Stimulated activated CD4-positive, alpha-beta T cell treated with anti-CD3 and anti-CD28 coated beads, Interleukin-2, amount 100 ng/mL, for 48 hours (primary cell): ENCODE measurements around the gene CAMTA1.

Experiments
- DNase-seq, 2 donors: peaks; one replicate each; pipeline ENCODE4 v3.0.0-alpha.2; 2020

CAMTA1 gene

GRCh38 chr1:7473223-7474142 is 688.2 kb downstream of the CAMTA1 start:
- DNase-seq, result no peak

GRCh38 chr1:7474143-7474490 is 688.9 kb downstream of the CAMTA1 start:
- no peak for DNase-seq

GRCh38 chr1:7474786-7475502 is 689.7 kb downstream of the CAMTA1 start:
- no peak for DNase-seq

- DNase-seq, result no peak
Observed at GRCh38 chr1:7475691-7476090, 690.4 kb downstream of the CAMTA1 start.

GRCh38 chr1:7476402-7476801 is 691.1 kb downstream of the CAMTA1 start:
- DNase-seq, result no peak

DNA sequence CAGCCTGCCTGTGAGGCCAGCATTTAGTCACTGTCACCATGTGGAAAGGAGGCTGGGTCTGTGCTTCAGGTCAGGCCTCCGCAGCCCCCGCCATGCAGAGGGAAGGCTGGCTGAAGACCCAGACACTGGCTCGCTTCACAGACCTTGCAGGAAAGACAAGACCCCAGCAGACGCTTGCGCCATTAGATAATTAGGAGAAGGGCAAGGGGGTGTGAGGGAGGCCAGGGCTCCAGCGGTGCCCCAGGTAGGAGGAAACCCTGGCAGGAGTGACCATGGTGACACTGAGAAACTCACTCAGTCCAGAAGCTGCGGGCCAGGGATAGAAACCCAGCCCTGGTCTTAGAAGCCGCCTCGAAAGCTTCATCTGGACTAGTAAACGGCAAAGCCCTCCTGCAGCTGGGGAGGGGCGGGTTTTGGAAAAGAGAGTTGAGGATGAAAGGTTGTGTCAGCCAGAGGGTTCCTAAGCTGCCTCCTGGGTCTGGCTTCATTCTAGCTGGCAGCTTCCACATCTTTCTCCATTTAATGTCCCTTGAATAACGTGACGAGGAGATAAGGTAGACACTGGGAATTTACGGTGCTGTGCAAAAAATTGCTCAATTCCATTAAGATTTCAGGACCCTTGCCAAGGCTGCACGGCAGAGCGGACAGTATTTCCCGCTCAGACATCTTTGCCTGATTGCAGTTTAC is 691.8 kb downstream of the CAMTA1 start:
- no peak for DNase-seq

DNA sequence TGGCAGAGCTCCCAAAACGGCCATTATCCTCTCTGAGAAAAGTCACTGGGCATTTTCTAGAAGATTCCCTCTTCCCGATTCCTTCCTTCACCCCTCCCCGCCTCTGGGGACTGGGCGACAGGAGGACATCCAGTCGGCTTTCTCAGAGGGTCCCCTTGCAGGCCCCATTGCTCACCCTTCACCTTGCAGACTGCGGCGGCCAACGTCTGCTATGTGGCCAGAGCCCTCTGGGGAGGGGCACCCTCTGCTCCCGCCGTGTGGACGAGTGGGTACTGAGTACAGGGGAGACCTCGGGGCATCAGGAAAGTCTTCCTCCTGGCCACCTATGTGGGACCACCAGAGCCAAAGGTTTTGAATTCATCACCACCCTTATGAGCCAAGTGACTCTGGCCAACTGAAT is 692.3 kb downstream of the CAMTA1 start:
- DNase-seq, result no peak

GRCh38 chr1:7478142-7478790 is 693.0 kb downstream of the CAMTA1 start:
- no peak for DNase-seq

DNA sequence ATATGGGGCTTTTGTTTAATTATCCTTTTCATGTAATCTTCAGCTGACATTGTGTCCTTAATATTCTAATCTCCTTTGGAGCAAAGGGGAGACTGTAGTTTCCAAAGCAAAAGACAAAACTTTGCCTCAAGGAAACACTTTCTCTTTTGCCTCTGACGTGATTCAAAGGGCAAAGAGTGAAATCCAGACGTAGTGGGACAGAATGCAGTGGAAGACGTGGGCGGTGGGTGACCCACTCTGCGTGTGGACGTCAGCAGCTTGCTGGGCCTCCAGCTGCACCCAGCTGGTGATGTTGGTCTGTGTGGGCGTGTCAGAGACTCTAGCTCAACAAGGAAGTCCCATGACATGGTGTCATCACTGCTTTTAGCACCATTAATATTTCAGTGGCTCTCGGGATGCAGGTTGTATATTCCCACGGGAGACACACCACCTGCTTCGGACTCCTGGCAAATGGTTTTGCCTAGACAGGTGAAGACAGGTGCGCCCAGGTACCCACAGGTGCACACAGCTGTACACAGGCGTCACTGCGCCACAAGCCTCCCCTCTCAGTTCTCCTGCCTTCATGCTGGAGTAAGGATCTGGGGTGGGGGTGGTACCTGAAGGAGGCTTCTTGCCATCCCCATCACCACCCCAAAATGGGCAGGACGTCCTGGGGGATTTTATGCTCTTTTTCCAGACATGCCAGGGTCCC is 693.7 kb downstream of the CAMTA1 start:
- no peak for DNase-seq

- no peak for DNase-seq
Observed at GRCh38 chr1:7479571-7479970, 694.3 kb downstream of the CAMTA1 start.

- DNase-seq, result no peak
Observed at GRCh38 chr1:7481194-7481593, 695.9 kb downstream of the CAMTA1 start.

- DNase-seq, result no peak
Observed at GRCh38 chr1:7482077-7482476, 696.8 kb downstream of the CAMTA1 start.

DNA sequence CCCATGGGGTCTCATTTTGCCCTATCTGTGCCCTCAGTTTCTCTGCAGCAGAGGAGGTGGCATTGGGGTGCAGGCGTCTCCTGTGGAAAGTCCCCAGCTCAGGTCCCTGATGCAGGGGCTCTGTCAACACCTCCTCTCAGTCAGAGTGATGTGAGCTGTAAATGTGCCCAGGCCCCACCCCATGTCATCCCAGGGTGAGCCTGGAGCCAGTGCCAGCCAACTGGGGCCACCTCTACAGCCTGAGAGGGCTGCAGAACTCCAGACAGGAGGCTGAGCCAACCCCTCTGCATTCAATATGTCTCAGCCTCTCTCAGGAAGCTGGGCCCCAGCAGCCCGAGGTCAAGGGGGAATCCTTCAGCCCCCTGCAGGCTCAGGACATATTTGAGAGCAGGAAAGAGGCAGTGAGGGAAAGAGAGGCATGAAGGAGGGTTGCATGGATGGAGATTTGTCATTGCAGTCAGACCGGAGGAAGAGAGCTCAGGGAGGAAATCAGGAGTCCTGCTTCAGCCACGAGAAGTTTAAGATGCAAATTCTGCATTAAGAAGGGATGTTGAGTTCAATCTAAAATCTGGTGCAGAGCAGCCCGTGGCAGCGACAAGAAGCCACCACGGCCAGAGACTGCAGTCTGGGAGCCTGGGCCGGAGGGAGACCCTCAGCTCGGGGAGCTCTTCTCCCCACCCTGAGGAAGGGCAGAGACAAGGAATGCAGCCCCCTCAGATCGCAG is 697.7 kb downstream of the CAMTA1 start:
- DNase-seq, result no peak

DNA sequence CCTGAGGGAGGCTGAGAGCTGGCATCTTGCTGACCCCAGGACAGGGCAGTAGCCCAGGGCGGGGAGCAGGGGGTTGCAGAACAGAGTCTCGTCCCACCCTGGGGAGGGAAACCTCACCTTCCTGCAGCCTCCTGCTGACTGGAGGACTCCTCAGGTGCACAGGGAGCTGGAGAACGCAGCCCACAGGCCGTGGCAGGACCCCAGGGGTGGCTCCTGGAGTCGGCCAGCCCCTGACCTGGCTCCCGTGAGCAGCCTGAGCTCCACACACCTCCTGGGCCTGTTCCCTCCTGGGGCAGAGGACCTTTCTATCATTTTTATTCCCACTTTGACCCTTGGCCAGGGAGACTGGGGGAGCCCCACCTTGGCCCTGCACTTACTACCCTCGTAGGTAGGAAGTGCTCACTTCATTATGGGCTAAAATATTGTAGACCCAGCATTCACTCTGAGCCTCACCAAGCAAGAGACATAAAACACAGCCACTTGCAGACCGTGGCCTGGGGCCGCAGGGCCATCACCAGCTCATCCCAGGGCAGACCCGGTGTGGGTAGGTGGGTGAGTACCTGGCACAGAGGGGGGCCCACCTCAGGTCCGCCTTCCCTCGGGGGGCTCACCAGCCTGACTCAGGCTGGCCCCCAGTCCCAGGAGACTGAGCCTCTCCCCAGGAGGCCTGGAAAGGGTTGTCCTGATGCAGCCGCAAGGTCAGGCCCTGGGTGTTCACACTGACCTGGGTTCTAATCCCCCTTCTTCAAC is 698.6 kb downstream of the CAMTA1 start:
- no peak for DNase-seq

DNA sequence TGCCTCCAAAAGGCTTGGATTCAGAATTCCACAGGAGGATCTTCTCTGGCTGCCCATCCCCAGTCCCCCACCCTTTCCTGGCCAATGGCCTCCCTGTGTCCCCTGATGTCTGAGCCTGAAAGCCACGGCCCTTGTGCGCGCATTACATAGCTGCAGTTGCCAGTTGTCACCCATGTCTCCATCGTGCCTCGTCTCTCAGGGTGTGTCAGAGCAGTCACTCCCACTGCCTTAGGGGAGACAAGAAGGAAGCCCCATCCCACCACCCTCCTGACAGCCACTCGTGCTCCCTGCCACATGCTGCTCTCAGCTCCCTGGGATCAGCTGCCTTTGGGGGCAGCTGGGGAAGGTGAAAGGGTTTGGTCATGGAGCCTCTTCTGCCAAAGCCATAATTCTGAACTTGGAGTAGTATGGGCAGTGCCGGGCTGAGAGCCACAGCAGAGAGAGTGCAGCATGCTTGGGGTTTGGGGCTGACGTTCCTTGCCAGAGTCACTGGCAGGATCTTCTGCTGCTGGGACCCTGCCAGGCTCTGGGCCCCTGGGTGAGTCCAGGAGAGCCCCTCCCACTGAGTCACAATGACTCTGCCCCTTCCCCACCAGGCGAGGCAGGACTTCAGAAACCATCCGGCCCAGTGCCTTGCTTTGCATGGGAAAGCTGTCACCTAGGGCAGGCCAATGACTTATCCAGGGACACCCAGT is 700.0 kb downstream of the CAMTA1 start:
- DNase-seq, result no peak

GRCh38 chr1:7485826-7486225 is 700.6 kb downstream of the CAMTA1 start:
- DNase-seq, result no peak

DNA sequence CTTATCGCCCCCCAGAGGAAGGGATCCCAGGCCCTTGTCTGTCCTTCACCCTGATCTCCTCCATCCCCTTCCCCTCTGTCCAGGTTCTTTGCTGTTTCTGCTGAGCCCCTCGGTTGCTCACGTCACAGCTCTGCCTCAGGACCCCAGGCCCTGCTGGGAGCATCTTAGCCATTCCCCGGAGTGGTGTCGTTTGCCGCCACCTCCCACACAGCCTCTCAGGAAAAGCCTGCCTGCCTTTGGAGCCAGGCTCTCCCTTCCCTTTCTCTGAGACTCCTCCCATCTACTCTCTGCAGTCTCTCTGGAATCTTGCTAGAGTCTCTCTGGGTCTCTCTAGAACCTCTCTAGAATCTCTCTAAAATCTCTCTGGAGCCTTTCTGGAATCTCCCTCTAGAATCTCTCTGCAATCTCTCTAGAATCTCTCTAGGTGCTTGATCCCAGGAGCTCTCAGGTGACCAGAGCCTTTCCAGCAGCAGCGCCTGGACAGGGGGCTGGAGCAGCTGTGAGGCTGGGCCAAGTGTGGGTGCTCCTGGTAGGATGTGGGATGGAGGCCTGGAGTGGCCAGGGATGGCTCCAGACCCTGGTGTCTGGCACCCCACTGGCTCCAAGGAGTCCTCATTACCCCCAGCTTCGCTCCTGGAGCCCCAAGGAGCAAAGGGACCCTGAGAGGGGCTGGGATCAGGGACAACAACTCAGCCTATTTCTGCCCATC is 702.7 kb downstream of the CAMTA1 start:
- DNase-seq, result no peak

GRCh38 chr1:7488475-7488842 is 703.2 kb downstream of the CAMTA1 start:
- no peak for DNase-seq

DNA sequence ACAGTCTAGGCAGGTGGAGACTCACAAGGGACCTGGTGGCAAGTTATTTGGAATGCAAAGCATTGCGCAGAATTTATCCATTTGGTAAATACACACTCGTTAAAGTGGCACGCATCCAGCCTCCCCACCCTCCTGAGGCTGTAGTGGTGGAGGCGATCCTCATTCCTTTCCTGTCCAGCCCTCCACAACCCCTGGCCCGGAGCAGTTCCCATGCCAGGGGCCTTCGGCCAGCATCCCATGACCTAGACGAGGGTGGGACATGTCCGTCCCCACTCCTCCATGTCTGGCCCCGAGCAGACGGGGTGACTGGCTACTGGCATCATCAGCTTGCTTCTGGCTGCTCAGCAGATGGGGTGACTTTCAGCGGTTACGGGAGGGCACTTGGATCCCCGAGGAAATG is 704.3 kb downstream of the CAMTA1 start:
- no peak for DNase-seq

- no peak for DNase-seq
Observed at GRCh38 chr1:7490576-7490975, 705.3 kb downstream of the CAMTA1 start.
